Esophagus muscularis mucosa (tissue), 4 donors: ENCODE measurements around the gene WDR37. TPM values are rescaled to one million over a fixed set of nuclear protein-coding genes. Genes with fewer than 3 reads are reported as not detected.

Experiments
- DNase-seq: peaks from one replicate; pipeline ENCODE4 v3.0.0-alpha.2; 2017; ENCODE audit errors: extremely low spot score
- H3K27ac ChIP-seq, 4 donors: fragments of 200-600 bp; sonication (generic); replicated peaks in 1 of 4; 1 replicate in 3 of 4; 2 replicates in 1 of 4; pipeline ENCODE4 v1.5.1; 2016 to 2019; ENCODE audit warnings: mild to moderate bottlenecking in 1 of 4
- H3K27me3 ChIP-seq, 4 donors: fragments of 200-600 bp; sonication (generic); one replicate each; pipeline versions ENCODE4 v1.5.1 to v1.6.0; 2016 to 2019
- H3K36me3 ChIP-seq, 4 donors: fragments of 200-600 bp; sonication (generic); one replicate each; pipeline ENCODE4 v1.5.1; 2016 to 2019
- H3K4me1 ChIP-seq, 4 donors: fragments of 200-600 bp; sonication (generic); one replicate each; pipeline ENCODE4 v1.5.1; 2016 to 2019
- H3K4me3 ChIP-seq, 4 donors: fragments of 200-600 bp; sonication (generic); 1 replicate in 2 of 4; 2 replicates in 2 of 4; pipeline ENCODE4 v1.5.1; 2016 to 2019; ENCODE audit warnings: mild to moderate bottlenecking in 4 of 4, moderate library complexity in 1 of 4
- H3K9me3 ChIP-seq, 4 donors: fragments of 200-600 bp; sonication (generic); 1 replicate in 3 of 4; 2 replicates in 1 of 4; pipeline ENCODE4 v1.5.1; 2016 to 2019
- CTCF ChIP-seq, 3 experiments: fragments of 200-600 bp in 2 of 3; fragments of 450-650 bp in 1 of 3; sonication (generic) in 2 of 3; IDR thresholded peaks; one replicate each; pipeline ENCODE4 v1.5.1; 2017 to 2019; ENCODE audit warnings: antibody characterized with exemption in 3 of 3, mild to moderate bottlenecking in 2 of 3, moderate library complexity in 1 of 3
- EP300 ChIP-seq: sonication (generic); formaldehyde crosslinking; IDR thresholded peaks from one replicate; pipeline ENCODE4 v1.6.1; 2017; ENCODE audit warnings: antibody characterized with exemption
- POLR2A ChIP-seq: fragments of 450-650 bp; IDR thresholded peaks from one replicate; pipeline ENCODE4 v1.6.1; 2017; ENCODE audit warnings: antibody characterized with exemption, moderate library complexity, mild to moderate bottlenecking, low read depth
- POLR2AphosphoS5 ChIP-seq, 2 donors: sonication (generic); formaldehyde crosslinking; IDR thresholded peaks; one replicate each; pipeline ENCODE4 v1.6.1; 2017; ENCODE audit warnings: antibody characterized with exemption in 2 of 2
- WGBS: methylation state at CpG from one replicate; pipeline ENCODE4 v1.1.5; 2018; 5-methylcytosine and 5-hydroxymethylcytosine counted together
- intact Hi-C: fragments of 100-400 bp; cut with DNase I; formaldehyde crosslinking; loops from one replicate; pipeline ENCODE4 v1.15.1; 2023
- total RNA-seq, 4 donors: library from RNA; depleted of rRNA; stranded (reverse); fragments of >200 nt; gene quantifications; one replicate each; pipeline versions ENCODE4 v1.1.0 to v1.2.1, GENCODE V29; 2016

Gene WDR37
- total RNA-seq, 4 donors from 2014 or later, result 9.1 to 17.2 (median 13.2) TPM

- intact Hi-C loops, result no loop called here
- Histone ChIP-seq H3K27me3 (no peaks in the 10 kb centered on the region), H3K27ac (no peak overlapping the region), H3K4me1 (no peaks in the 10 kb centered on the region), H3K9me3 (no peaks in the 10 kb centered on the region), H3K4me3 (no peak overlapping the region), H3K36me3 (peaks cover 31 to 96% (median 81%) of the 10 kb centered on the region in 4 donors)
- TF ChIP-seq EP300 (no peak), POLR2AphosphoS5 (IDR thresholded peaks at IDR 0.05) (no peak), CTCF (IDR thresholded peaks at IDR 0.05) (no peak), POLR2A (no peak)
- WGBS, result 89% methylated on average over 12 of the region's 12 CpGs
- no peak for DNase-seq
These were observed 67.8 kb downstream of the WDR37 start for GRCh38 chr10:1123972-1124371.

- intact Hi-C loops, result no loop called here
- TF ChIP-seq POLR2AphosphoS5 (IDR thresholded peaks at IDR 0.05), result no peak
- TF ChIP-seq POLR2A, result no peak
These were observed 68.6 kb downstream of the WDR37 start for GRCh38 chr10:1124796-1125195.

GRCh38 chr10:1126461-1126860, 70.3 kb downstream of the WDR37 start:
- intact Hi-C loops, result no loop called here

More at GRCh38 chr10:1124796-1125195, 68.6 kb downstream of the WDR37 start:
- no peaks in the 10 kb centered on the region for H3K27me3 ChIP-seq
- no peak overlapping the region for H3K4me3 ChIP-seq
- WGBS, result 98% methylated on average over 11 of the region's 11 CpGs
- H3K9me3 ChIP-seq, result no peaks in the 10 kb centered on the region
- H3K4me1 ChIP-seq, result no peaks in the 10 kb centered on the region
- peaks cover 37 to 96% (median 82%) of the 10 kb centered on the region in 4 donors for H3K36me3 ChIP-seq
- H3K27ac ChIP-seq, result no peak overlapping the region
- no peak for DNase-seq

GRCh38 chr10:1127629-1128028, 71.4 kb downstream of the WDR37 start:
- H3K36me3 ChIP-seq, result peaks cover 36 to 96% (median 79%) of the 10 kb centered on the region in 4 donors
- TF ChIP-seq EP300 (no peak), CTCF (IDR thresholded peaks at IDR 0.05) (no peak), POLR2AphosphoS5 (IDR thresholded peaks at IDR 0.05) (no peak), POLR2A (no peak)

More at GRCh38 chr10:1126461-1126860, 70.3 kb downstream of the WDR37 start:
- Histone ChIP-seq H3K4me1 (no peaks in the 10 kb centered on the region), H3K27me3 (no peaks in the 10 kb centered on the region), H3K27ac (no peak overlapping the region), H3K9me3 (no peaks in the 10 kb centered on the region), H3K36me3 (peaks cover 36 to 96% (median 84%) of the 10 kb centered on the region in 4 donors), H3K4me3 (no peak overlapping the region)
- TF ChIP-seq POLR2AphosphoS5 (IDR thresholded peaks at IDR 0.05) (no peak), CTCF (IDR thresholded peaks at IDR 0.05) (no peak), POLR2A (no peak), EP300 (no peak)
- WGBS, result 89% methylated on average over 13 of the region's 13 CpGs
- DNase-seq, result no peak

GRCh38 chr10:1128115-1128514, 71.9 kb downstream of the WDR37 start:
- TF ChIP-seq POLR2AphosphoS5 (IDR thresholded peaks at IDR 0.05), result no peak
- TF ChIP-seq CTCF (IDR thresholded peaks at IDR 0.05), result no peak
- H3K4me3 ChIP-seq, result no peak overlapping the region
- H3K9me3 ChIP-seq, result no peaks in the 10 kb centered on the region
- H3K4me1 ChIP-seq, result no peaks in the 10 kb centered on the region
- intact Hi-C loops, result no loop called here
- no peaks in the 10 kb centered on the region for H3K27me3 ChIP-seq
- H3K36me3 ChIP-seq, result peaks cover 36 to 94% (median 77%) of the 10 kb centered on the region in 4 donors
- no peak for DNase-seq
- WGBS, result 81% methylated on average over 2 of the region's 2 CpGs
- no peak overlapping the region for H3K27ac ChIP-seq

More at GRCh38 chr10:1127629-1128028, 71.4 kb downstream of the WDR37 start:
- H3K4me1 ChIP-seq, result no peaks in the 10 kb centered on the region
- no peak for DNase-seq
- no peak overlapping the region for H3K27ac ChIP-seq
- H3K4me3 ChIP-seq, result no peak overlapping the region
- H3K27me3 ChIP-seq, result no peaks in the 10 kb centered on the region
- 95% methylated on average over 14 of the region's 15 CpGs for WGBS
- H3K9me3 ChIP-seq, result no peaks in the 10 kb centered on the region
- intact Hi-C loops, result no loop called here
